ENCODE results near the gene RO60.
A peak's percentile ranks its signal among the peaks of the same experiment; 100 is the strongest.
"Not testable (repeated sequence)": the region's sequence is repeated elsewhere in the genome, so short reads cannot be mapped to it uniquely, and the experiment has no call there.

The RO60 gene

GRCh38 chr1:193059282-193060114 is at the start of gene RO60, which contains the start of gene UCHL5:
Gene RO60 (plus strand): TSS chr1:193059612. CDS start chr1:193069055, 9,443 bp downstream.
Gene UCHL5 (minus strand): TSS chr1:193059360. CDS start chr1:193059260, 100 bp downstream.
- Histone ChIP-seq H3K4me3 (peak within 1 kb of the TSS; percentile 60 to 92 (median 90)), H3K27ac (peak within 1 kb of the TSS; percentile 69 to 99 (median 95))

GRCh38 chr1:193011406-193011805 is 48.0 kb upstream of the RO60 start:
- H3K4me3 ChIP-seq: no peak overlapping the region
- H3K27ac ChIP-seq: no peak overlapping the region

- H3K27ac ChIP-seq: no peak overlapping the region
- H3K4me3 ChIP-seq: no peak overlapping the region
Measured at GRCh38 chr1:193013005-193013404, 46.4 kb upstream of the RO60 start.

- Histone ChIP-seq H3K27ac (no peak overlapping the region), H3K4me3 (no peak overlapping the region)
Measured at GRCh38 chr1:193013707-193014106, 45.7 kb upstream of the RO60 start.

GRCh38 chr1:193014400-193014799 is 45.0 kb upstream of the RO60 start:
- no peak overlapping the region for H3K4me3 ChIP-seq
- no peak overlapping the region for H3K27ac ChIP-seq

- H3K27ac ChIP-seq: no peak overlapping the region
- H3K4me3 ChIP-seq: no peak overlapping the region
Measured at GRCh38 chr1:193016788-193017187, 42.6 kb upstream of the RO60 start.

GRCh38 chr1:193019442-193020026 is 39.9 kb upstream of the RO60 start:
- Histone ChIP-seq H3K27ac (no peak overlapping the region), H3K4me3 (no peak overlapping the region)

- H3K4me3 ChIP-seq: no peak overlapping the region
- no peak overlapping the region for H3K27ac ChIP-seq
Measured at GRCh38 chr1:193025218-193025617, 34.2 kb upstream of the RO60 start.

GRCh38 chr1:193030280-193030679 is 29.1 kb upstream of the RO60 start:
- H3K27ac ChIP-seq: no peak overlapping the region
- no peak overlapping the region for H3K4me3 ChIP-seq

GRCh38 chr1:193031431-193031830 is 28.0 kb upstream of the RO60 start:
- Histone ChIP-seq H3K4me3 (no peak overlapping the region), H3K27ac (no peak overlapping the region)

GRCh38 chr1:193032643-193033427 is 26.6 kb upstream of the RO60 start:
- not testable (repeated sequence) for H3K27ac ChIP-seq, H3K4me3 ChIP-seq

GRCh38 chr1:193033610-193034009 is 25.8 kb upstream of the RO60 start:
- H3K27ac ChIP-seq: no peak overlapping the region

GRCh38 chr1:193036337-193037047 is 22.9 kb upstream of the RO60 start:
- Histone ChIP-seq H3K27ac (no peak overlapping the region), H3K4me3 (no peak overlapping the region)

More at GRCh38 chr1:193033610-193034009, 25.8 kb upstream of the RO60 start:
- H3K4me3 ChIP-seq: no peak overlapping the region

- no peak overlapping the region for H3K4me3 ChIP-seq
Measured at GRCh38 chr1:193040011-193040410, 19.4 kb upstream of the RO60 start.

GRCh38 chr1:193042766-193043691 is 16.4 kb upstream of the RO60 start:
- no peak overlapping the region for H3K4me3 ChIP-seq
- no peak overlapping the region for H3K27ac ChIP-seq

More at GRCh38 chr1:193040011-193040410, 19.4 kb upstream of the RO60 start:
- no peak overlapping the region for H3K27ac ChIP-seq

- H3K4me3 ChIP-seq, H3K27ac ChIP-seq: not testable (repeated sequence)
Measured at GRCh38 chr1:193048913-193049312, 10.5 kb upstream of the RO60 start.

GRCh38 chr1:193054169-193054675 is 5.2 kb upstream of the RO60 start:
- Histone ChIP-seq H3K27ac (no peak overlapping the region), H3K4me3 (no peak overlapping the region)

GRCh38 chr1:193058529-193059281 is 707 bp upstream of the RO60 start:
- H3K27ac ChIP-seq: peak overlapping the region; percentile 61 to 99 (median 95)
- peak overlapping the region; percentile 60 to 92 (median 90) for H3K4me3 ChIP-seq

Measured in skin epidermis (tissue), 12 donors.